ENCODE results near the gene BCL2L11. TPM values are rescaled to one million over a fixed set of nuclear protein-coding genes. Genes with fewer than 3 reads are reported as not detected.
A peak's percentile ranks its signal among the peaks of the same experiment; 100 is the strongest.

Gene BCL2L11
- total RNA-seq, 1 donor from 2014 or later, result 19.3 TPM

DNA sequence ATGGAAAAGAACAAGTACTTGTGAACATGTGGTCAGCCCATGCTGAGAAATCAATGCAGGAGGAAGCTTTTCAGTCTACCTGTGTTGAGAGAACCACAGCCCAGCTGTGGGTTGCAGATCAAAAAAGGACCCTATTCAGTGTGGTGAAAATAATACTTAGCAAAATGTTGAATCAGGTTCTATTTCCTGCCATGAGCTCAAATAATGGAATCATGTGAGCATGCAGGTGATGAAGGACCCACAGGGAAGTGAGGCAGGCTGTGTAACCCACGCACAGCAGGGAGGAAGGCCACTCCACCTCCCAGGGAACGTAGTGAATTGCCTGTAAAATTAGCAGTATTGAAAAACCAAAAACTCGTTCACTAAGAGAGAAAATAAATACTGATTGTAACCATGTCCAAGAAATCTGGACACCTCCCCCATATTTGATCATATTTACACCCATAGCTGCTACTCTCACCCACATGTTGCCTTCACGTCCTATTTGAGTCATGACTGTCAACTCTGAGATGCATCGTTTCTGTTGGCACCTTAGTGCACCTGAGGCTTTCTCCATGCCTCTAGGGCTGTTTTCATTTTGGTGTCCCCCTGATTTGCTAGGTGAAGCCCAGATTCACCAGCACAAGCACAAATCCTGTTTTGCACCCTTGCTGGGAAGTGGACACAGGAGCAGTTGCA lies 20.5 kb upstream of the BCL2L11 start:
- Mint-ChIP-seq H3K4me3 (ENCODE audit: unreplicated experiment) (peak overlapping the region; percentile 62), H3K27ac (ENCODE audit: unreplicated experiment) (peak overlapping the region; percentile 58), H3K36me3 (ENCODE audit: low read depth, unreplicated experiment) (no peaks in the 10 kb centered on the region), H3K4me1 (ENCODE audit: low read depth, unreplicated experiment) (peaks cover 11% of the 10 kb centered on the region), H3K27me3 (ENCODE audit: low read depth, unreplicated experiment) (no peaks in the 10 kb centered on the region), H3K9me3 (ENCODE audit: unreplicated experiment) (peaks cover 2% of the 10 kb centered on the region)
- no peaks in the 10 kb centered on the region for H4K20me1 ChIP-seq (ENCODE audit: insufficient read depth, low read length)
- H3K27me3 ChIP-seq (ENCODE audit: insufficient read depth, low read length), result peaks cover 10% of the 10 kb centered on the region
- H2AFZ ChIP-seq (ENCODE audit: low read depth, low read length), result no peak overlapping the region
- no peak for TF ChIP-seq EZH2 (IDR thresholded peaks at IDR 0.05; ENCODE audit: insufficient read depth, low read length)
- TF ChIP-seq, protein P1, sequence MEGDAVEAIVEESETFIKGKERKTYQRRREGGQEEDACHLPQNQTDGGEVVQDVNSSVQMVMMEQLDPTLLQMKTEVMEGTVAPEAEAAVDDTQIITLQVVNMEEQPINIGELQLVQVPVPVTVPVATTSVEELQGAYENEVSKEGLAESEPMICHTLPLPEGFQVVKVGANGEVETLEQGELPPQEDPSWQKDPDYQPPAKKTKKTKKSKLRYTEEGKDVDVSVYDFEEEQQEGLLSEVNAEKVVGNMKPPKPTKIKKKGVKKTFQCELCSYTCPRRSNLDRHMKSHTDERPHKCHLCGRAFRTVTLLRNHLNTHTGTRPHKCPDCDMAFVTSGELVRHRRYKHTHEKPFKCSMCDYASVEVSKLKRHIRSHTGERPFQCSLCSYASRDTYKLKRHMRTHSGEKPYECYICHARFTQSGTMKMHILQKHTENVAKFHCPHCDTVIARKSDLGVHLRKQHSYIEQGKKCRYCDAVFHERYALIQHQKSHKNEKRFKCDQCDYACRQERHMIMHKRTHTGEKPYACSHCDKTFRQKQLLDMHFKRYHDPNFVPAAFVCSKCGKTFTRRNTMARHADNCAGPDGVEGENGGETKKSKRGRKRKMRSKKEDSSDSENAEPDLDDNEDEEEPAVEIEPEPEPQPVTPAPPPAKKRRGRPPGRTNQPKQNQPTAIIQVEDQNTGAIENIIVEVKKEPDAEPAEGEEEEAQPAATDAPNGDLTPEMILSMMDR (IDR thresholded peaks at IDR 0.05; ENCODE audit: insufficient read depth, low read depth, low read length), result no peak
- H3K4me1 ChIP-seq (ENCODE audit: insufficient read depth, low read length), result no peaks in the 10 kb centered on the region
- no peaks in the 10 kb centered on the region for H3K79me2 ChIP-seq (ENCODE audit: insufficient read depth, low read length)
- H3K27ac ChIP-seq (ENCODE audit: low read depth, low read length), result no peak overlapping the region
- H3K9me3 ChIP-seq (ENCODE audit: insufficient read depth, low read depth, low read length), result no peaks in the 10 kb centered on the region
- FAIRE-seq (no peak), DNase-seq (ENCODE audit: low read depth) (no peak)
- no peak overlapping the region for H3K4me3 ChIP-seq (ENCODE audit: insufficient read depth, low read depth, low read length)
- no peaks in the 10 kb centered on the region for H3K36me3 ChIP-seq (ENCODE audit: insufficient read depth, low read length)
- H3K9ac ChIP-seq (ENCODE audit: low read length), result no peak overlapping the region
- no peak overlapping the region for H3K4me2 ChIP-seq (ENCODE audit: low read length)

DNA sequence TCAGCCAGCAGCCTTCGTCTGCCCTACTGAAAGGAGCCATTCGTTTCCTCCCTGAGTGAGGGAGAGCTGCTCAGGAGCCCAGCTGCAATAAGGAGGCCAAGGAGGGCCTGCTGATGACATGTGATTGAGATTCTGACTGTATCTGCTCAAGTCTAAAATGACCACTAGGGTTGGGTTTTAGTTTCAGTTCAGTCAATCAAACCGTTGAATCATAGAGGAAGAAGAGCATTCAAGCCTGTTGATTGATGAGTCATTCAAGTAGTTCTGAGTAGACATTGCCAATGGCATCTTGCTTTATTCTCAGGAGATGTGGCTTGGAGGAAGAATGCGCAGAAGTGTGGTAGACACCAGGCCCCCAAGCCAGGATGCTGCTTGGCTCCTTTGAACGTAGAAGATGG lies 19.9 kb upstream of the BCL2L11 start:
- no peaks in the 10 kb centered on the region for H3K36me3 ChIP-seq (ENCODE audit: insufficient read depth, low read length)
- Mint-ChIP-seq H3K4me3 (ENCODE audit: unreplicated experiment) (no peak overlapping the region), H3K36me3 (ENCODE audit: low read depth, unreplicated experiment) (no peaks in the 10 kb centered on the region), H3K9me3 (ENCODE audit: unreplicated experiment) (peaks cover 2% of the 10 kb centered on the region), H3K27ac (ENCODE audit: unreplicated experiment) (peak overlapping the region; percentile 58), H3K27me3 (ENCODE audit: low read depth, unreplicated experiment) (no peaks in the 10 kb centered on the region), H3K4me1 (ENCODE audit: low read depth, unreplicated experiment) (peaks cover 11% of the 10 kb centered on the region)
- no peaks in the 10 kb centered on the region for H3K4me1 ChIP-seq (ENCODE audit: insufficient read depth, low read length)
- no peaks in the 10 kb centered on the region for H3K79me2 ChIP-seq (ENCODE audit: insufficient read depth, low read length)
- TF ChIP-seq, protein P1 (IDR thresholded peaks at IDR 0.05; ENCODE audit: insufficient read depth, low read depth, low read length), result no peak
- TF ChIP-seq EZH2 (IDR thresholded peaks at IDR 0.05; ENCODE audit: insufficient read depth, low read length), result no peak
- H4K20me1 ChIP-seq (ENCODE audit: insufficient read depth, low read length), result no peaks in the 10 kb centered on the region
- H3K9ac ChIP-seq (ENCODE audit: low read length), result no peak overlapping the region
- DNase-seq (ENCODE audit: low read depth) (no peak), FAIRE-seq (no peak)
- H3K9me3 ChIP-seq (ENCODE audit: insufficient read depth, low read depth, low read length), result no peaks in the 10 kb centered on the region
- H3K27me3 ChIP-seq (ENCODE audit: insufficient read depth, low read length), result peaks cover 10% of the 10 kb centered on the region
- no peak overlapping the region for H2AFZ ChIP-seq (ENCODE audit: low read depth, low read length)
- no peak overlapping the region for H3K4me2 ChIP-seq (ENCODE audit: low read length)
- no peak overlapping the region for H3K4me3 ChIP-seq (ENCODE audit: insufficient read depth, low read depth, low read length)
- H3K27ac ChIP-seq (ENCODE audit: low read depth, low read length), result no peak overlapping the region

DNA sequence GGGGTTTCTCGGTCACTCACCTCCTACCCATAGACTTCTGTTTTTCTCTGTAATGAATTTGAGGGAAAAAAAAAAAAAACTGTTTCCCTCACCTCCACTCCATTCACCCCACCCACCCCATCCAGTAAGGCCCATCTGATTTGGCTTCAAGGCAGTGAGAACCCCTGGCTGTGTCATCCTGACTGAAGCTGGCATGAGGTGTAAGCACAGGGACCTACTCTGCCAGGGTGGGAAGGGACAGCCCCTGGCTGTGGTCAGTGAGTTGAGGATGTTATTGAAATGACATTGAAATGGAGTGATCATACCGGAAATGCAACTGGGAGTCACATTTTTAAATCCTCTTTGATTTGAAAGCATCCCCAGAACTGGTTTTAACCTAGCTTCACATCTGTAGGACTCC lies 19.1 kb upstream of the BCL2L11 start:
- DNase-seq (ENCODE audit: low read depth), result no peak
- peaks cover 2% of the 10 kb centered on the region for H3K9me3 Mint-ChIP-seq (ENCODE audit: unreplicated experiment)
- no peak overlapping the region for H3K27ac ChIP-seq (ENCODE audit: low read depth, low read length)
- no peak overlapping the region for H3K4me2 ChIP-seq (ENCODE audit: low read length)
- no peaks in the 10 kb centered on the region for H3K36me3 Mint-ChIP-seq (ENCODE audit: low read depth, unreplicated experiment)
- no peaks in the 10 kb centered on the region for H3K79me2 ChIP-seq (ENCODE audit: insufficient read depth, low read length)
- H2AFZ ChIP-seq (ENCODE audit: low read depth, low read length), result no peak overlapping the region
- no peaks in the 10 kb centered on the region for H3K36me3 ChIP-seq (ENCODE audit: insufficient read depth, low read length)
- peaks cover 11% of the 10 kb centered on the region for H3K4me1 Mint-ChIP-seq (ENCODE audit: low read depth, unreplicated experiment)
- TF ChIP-seq EZH2 (IDR thresholded peaks at IDR 0.05; ENCODE audit: insufficient read depth, low read length), result no peak
- no peak overlapping the region for H3K4me3 ChIP-seq (ENCODE audit: insufficient read depth, low read depth, low read length)
- H3K4me3 Mint-ChIP-seq (ENCODE audit: unreplicated experiment), result no peak overlapping the region
- no peak overlapping the region for H3K9ac ChIP-seq (ENCODE audit: low read length)
- FAIRE-seq, result no peak
- no peak overlapping the region for H3K27ac Mint-ChIP-seq (ENCODE audit: unreplicated experiment)
- H4K20me1 ChIP-seq (ENCODE audit: insufficient read depth, low read length), result no peaks in the 10 kb centered on the region
- no peaks in the 10 kb centered on the region for H3K9me3 ChIP-seq (ENCODE audit: insufficient read depth, low read depth, low read length)
- no peaks in the 10 kb centered on the region for H3K27me3 Mint-ChIP-seq (ENCODE audit: low read depth, unreplicated experiment)
- H3K4me1 ChIP-seq (ENCODE audit: insufficient read depth, low read length), result no peaks in the 10 kb centered on the region
- H3K27me3 ChIP-seq (ENCODE audit: insufficient read depth, low read length), result peaks cover 10% of the 10 kb centered on the region

Measured in astrocyte (in vitro differentiated cells and primary cell).